NCI-H146 treated with DMSO at 0.1 percent for 48 hours (cell line): Measurements from ENCODE around the gene IMPA2.
"Not testable (repeated sequence)": the region's sequence is repeated elsewhere in the genome, so short reads cannot be mapped to it uniquely, and the experiment has no call there.

Experiments used
- DNase-seq: peaks from one replicate; lab custom pipeline; 2025; ENCODE audit not compliant: unreplicated experiment; lab: John Stamatoyannopoulos, UW

The IMPA2 gene

GRCh38 chr18:12028040-12028628 lies 46.8 kb downstream of the IMPA2 start:
- DNase-seq = no peak

GRCh38 chr18:12028674-12029073 lies 47.4 kb downstream of the IMPA2 start:
- DNase-seq = no peak

- no peak for DNase-seq
These were observed 48.7 kb downstream of the IMPA2 start for GRCh38 chr18:12029786-12030584.

- DNase-seq = no peak
These were observed 49.4 kb downstream of the IMPA2 start for GRCh38 chr18:12030670-12031069.

- DNase-seq = no peak
These were observed 49.9 kb downstream of the IMPA2 start for GRCh38 chr18:12031181-12031580.

GRCh38 chr18:12031846-12032245 lies 50.5 kb downstream of the IMPA2 start:
- DNase-seq = no peak

- DNase-seq = no peak
These were observed 51.7 kb downstream of the IMPA2 start for GRCh38 chr18:12032786-12033642.

GRCh38 chr18:12033643-12034025 lies 52.3 kb downstream of the IMPA2 start:
- DNase-seq = no peak

GRCh38 chr18:12034241-12035100 lies 53.2 kb downstream of the IMPA2 start:
- DNase-seq = no peak

GRCh38 chr18:12035481-12035880 lies 54.2 kb downstream of the IMPA2 start:
- no peak for DNase-seq

- DNase-seq = no peak
These were observed 55.0 kb downstream of the IMPA2 start for GRCh38 chr18:12036201-12036751.

GRCh38 chr18:12038082-12038638 lies 56.9 kb downstream of the IMPA2 start:
- peak; percentile 39 for DNase-seq

GRCh38 chr18:12038639-12039539 lies 57.6 kb downstream of the IMPA2 start:
- peak; percentile 82 for DNase-seq

GRCh38 chr18:12039540-12039930 lies 58.2 kb downstream of the IMPA2 start:
- DNase-seq = not testable (repeated sequence)

- no peak for DNase-seq
These were observed 60.3 kb downstream of the IMPA2 start for GRCh38 chr18:12041561-12041960.

GRCh38 chr18:12043811-12044210 lies 62.5 kb downstream of the IMPA2 start:
- DNase-seq = no peak

- DNase-seq = no peak
These were observed 63.3 kb downstream of the IMPA2 start for GRCh38 chr18:12044591-12044990.

- no peak for DNase-seq
These were observed 64.9 kb downstream of the IMPA2 start for GRCh38 chr18:12046046-12046750.
